SK-N-SH treated with all-trans-retinoic acid at 6 μM for 48 hours (cell line): ENCODE results near the gene MACROD1.

Experiments used
- ATAC-seq: fragments of 200-7000 bp; cut with Tn5 transposase; 3 replicates; pipeline ENCODE4 v1.9.1; 2020; ENCODE audit warnings: mild to moderate bottlenecking, moderate library complexity
- CSDC2 ChIP-seq: fragments of 250-450 bp; sonication (Bioruptor Pico); IDR thresholded peaks from 2 replicates; pipeline ENCODE4 v1.5.0; 2020; ENCODE audit warnings: mild to moderate bottlenecking, moderate library complexity
- ISL1 ChIP-seq: fragments of 250-450 bp; sonication (Bioruptor Pico); IDR thresholded peaks from 2 replicates; pipeline ENCODE4 v2.1.2; 2022; ENCODE audit warnings: mild to moderate bottlenecking, moderate library complexity
- RARB ChIP-seq: fragments of 250-450 bp; sonication (Bioruptor Pico); IDR thresholded peaks from 2 replicates; pipeline ENCODE4 v1.8.0; 2021; ENCODE audit warnings: mild to moderate bottlenecking, moderate library complexity
- TCF4 ChIP-seq: fragments of 250-450 bp; sonication (Bioruptor Pico); IDR thresholded peaks from 2 replicates; pipeline ENCODE4 v1.8.0; 2021; ENCODE audit warnings: mild to moderate bottlenecking, moderate library complexity, borderline replicate concordance
- ZC3H10 ChIP-seq: fragments of 250-450 bp; sonication (Bioruptor Pico); IDR thresholded peaks from 2 replicates; pipeline ENCODE4 v1.5.1; 2021; ENCODE audit warnings: mild to moderate bottlenecking, moderate library complexity
- ZFP3 ChIP-seq: fragments of 250-450 bp; sonication (Bioruptor Pico); IDR thresholded peaks from 2 replicates; pipeline ENCODE4 v1.5.0; 2020; ENCODE audit warnings: mild to moderate bottlenecking, moderate library complexity
- TF ChIP-seq, protein P1 (sequence below): fragments of 250-450 bp; sonication (Bioruptor Pico); IDR thresholded peaks from 2 replicates; pipeline ENCODE4 v1.5.1; 2021; ENCODE audit warnings: mild to moderate bottlenecking, moderate library complexity
- TF ChIP-seq, protein P2 (sequence below): fragments of 250-450 bp; sonication (Bioruptor Pico); IDR thresholded peaks from 2 replicates; pipeline ENCODE4 v1.8.0; 2020; ENCODE audit warnings: mild to moderate bottlenecking, moderate library complexity, borderline replicate concordance

Gene MACROD1

DNA sequence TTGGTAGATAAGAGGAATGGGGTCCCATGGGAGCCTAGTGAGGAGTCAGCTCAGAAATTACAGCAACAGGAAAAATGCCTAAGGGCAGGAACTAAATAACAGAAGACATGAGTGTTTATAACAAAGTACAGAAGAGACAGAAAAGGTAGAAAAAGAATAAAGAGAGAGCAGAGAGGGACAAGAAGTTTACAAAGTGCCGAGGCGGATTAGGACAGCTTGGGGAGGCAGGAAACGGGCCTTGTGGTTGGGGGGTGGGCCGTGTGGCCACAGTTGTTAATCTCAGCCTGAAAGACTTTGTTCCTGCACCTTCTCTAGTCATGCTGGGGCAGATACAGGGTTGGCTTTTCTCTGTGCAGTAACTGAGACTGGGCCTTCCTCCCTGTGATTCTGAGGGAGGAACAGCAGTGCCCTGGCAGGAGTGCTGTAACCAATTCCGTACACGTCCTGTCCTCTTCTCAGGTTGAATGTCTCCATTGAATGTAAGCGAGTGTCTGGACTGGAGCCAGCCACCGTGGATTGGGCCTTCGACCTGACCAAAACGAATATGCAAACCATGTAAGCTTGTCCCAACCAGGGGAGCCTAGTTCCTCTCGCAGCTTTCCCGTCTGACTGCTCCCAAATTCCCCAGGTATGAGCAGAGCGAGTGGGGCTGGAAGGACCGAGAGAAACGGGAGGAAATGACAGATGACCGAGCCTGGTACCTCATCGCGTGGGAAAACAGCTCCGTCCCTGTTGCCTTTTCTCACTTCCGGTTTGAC lies 214.0 kb downstream of the MACROD1 start:
- no peak for ATAC-seq
- TF ChIP-seq ZFP3 (CRISPR knock-in tag) (no peak), ZC3H10 (CRISPR knock-in tag) (no peak), CSDC2 (CRISPR knock-in tag) (no peak), RARB (CRISPR knock-in tag) (no peak), TCF4 (CRISPR knock-in tag) (no peak), ISL1 (no peak)
- TF ChIP-seq, protein P1, sequence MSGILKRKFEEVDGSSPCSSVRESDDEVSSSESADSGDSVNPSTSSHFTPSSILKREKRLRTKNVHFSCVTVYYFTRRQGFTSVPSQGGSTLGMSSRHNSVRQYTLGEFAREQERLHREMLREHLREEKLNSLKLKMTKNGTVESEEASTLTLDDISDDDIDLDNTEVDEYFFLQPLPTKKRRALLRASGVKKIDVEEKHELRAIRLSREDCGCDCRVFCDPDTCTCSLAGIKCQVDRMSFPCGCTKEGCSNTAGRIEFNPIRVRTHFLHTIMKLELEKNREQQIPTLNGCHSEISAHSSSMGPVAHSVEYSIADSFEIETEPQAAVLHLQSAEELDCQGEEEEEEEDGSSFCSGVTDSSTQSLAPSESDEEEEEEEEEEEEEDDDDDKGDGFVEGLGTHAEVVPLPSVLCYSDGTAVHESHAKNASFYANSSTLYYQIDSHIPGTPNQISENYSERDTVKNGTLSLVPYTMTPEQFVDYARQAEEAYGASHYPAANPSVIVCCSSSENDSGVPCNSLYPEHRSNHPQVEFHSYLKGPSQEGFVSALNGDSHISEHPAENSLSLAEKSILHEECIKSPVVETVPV (CRISPR knock-in tag), result no peak
- TF ChIP-seq, protein P2, sequence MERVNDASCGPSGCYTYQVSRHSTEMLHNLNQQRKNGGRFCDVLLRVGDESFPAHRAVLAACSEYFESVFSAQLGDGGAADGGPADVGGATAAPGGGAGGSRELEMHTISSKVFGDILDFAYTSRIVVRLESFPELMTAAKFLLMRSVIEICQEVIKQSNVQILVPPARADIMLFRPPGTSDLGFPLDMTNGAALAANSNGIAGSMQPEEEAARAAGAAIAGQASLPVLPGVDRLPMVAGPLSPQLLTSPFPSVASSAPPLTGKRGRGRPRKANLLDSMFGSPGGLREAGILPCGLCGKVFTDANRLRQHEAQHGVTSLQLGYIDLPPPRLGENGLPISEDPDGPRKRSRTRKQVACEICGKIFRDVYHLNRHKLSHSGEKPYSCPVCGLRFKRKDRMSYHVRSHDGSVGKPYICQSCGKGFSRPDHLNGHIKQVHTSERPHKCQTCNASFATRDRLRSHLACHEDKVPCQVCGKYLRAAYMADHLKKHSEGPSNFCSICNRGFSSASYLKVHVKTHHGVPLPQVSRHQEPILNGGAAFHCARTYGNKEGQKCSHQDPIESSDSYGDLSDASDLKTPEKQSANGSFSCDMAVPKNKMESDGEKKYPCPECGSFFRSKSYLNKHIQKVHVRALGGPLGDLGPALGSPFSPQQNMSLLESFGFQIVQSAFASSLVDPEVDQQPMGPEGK (CRISPR knock-in tag), result no peak
